Pancreas (tissue), 10 donors: ENCODE results near the gene CLDN4. TPM values are rescaled to one million over a fixed set of nuclear protein-coding genes. Genes with fewer than 3 reads are reported as not detected.

ENCODE experiments used
- ATAC-seq, 4 donors: fragments of 200-7000 bp; cut with Tn5 transposase; one replicate each; pipeline versions ENCODE4 v1.8.0 to v1.9.1; 2020; ENCODE audit warnings: mild to moderate bottlenecking in 4 of 4, moderate library complexity in 4 of 4
- DNase-seq, 6 donors: peaks; one replicate each; pipeline ENCODE4 v3.0.0-alpha.2; 2020
- FAIRE-seq: peaks from 2 replicates; lab custom pipeline; 2012; peaks lifted over from hg19 to GRCh38; lab: Jason Lieb, UNC
- H3K27ac ChIP-seq, 4 donors: fragments of 200-600 bp; sonication (generic); 1 replicate in 3 of 4; 2 replicates in 1 of 4; pipeline versions ENCODE4 v1.5.0 to v1.8.0; 2020
- H3K27me3 ChIP-seq, 4 donors: fragments of 200-600 bp; one replicate each; pipeline ENCODE4 v1.8.0; 2021
- H3K36me3 ChIP-seq, 3 donors: fragments of 200-600 bp; sonication (generic) in 1 of 3; one replicate each; pipeline versions ENCODE4 v1.5.0 to v1.8.0; 2020 to 2021
- H3K4me1 ChIP-seq, 3 donors: fragments of 200-600 bp; one replicate each; pipeline ENCODE4 v1.8.0; 2021
- H3K4me3 ChIP-seq, 4 donors: fragments of 200-600 bp; sonication (generic) in 2 of 4; one replicate each; pipeline versions ENCODE4 v1.5.0 to v1.8.0; 2020 to 2021
- H3K9me3 ChIP-seq, 4 donors: fragments of 200-600 bp; one replicate each; pipeline ENCODE4 v1.8.0; 2021
- CTCF ChIP-seq, 4 donors: fragments of 200-600 bp; sonication (generic) in 3 of 4; IDR thresholded peaks; one replicate each; pipeline versions ENCODE4 v1.5.0 to v1.8.0; 2021; ENCODE audit warnings: antibody characterized with exemption in 4 of 4
- WGBS, 2 donors: extraction: QIAGEN DNeasy Blood & Tissue Kit; methylation state at CpG; one replicate each; pipeline ENCODE4 v1.1.7; 2013; 5-methylcytosine and 5-hydroxymethylcytosine counted together
- intact Hi-C, 3 donors: fragments of 100-400 bp; cut with DNase I; formaldehyde crosslinking; loops; one replicate each; pipeline versions ENCODE4 v1.11.1 to v1.14.2; 2022
- polyA plus RNA-seq, 2 donors: library from polyadenylated mRNA; stranded (reverse); fragments of 200-250 nt; gene quantifications; one replicate each; pipeline ENCODE4 v1.2.3, GENCODE V29; 2013
- total RNA-seq, 6 donors: library from RNA; stranded (reverse); fragmentation: NEBNext Ultra II Directional in 4 of 6; extraction: Animal tissue kit (Norgen Biotek cat#: 25700) in 4 of 6; gene quantifications; one replicate each; pipeline versions ENCODE4 v1.2.1 to v1.2.4, GENCODE V29; 2021 to 2023
- donor health status: healthy with polysubstance abuse.
- donor health status: DM: no; HTN: no; CAD: no; lungs with moderate emphysema.
- donor health status: DM: no; HTN: no; CAD: no.
- donor health status: control.
- donor health status: control.
- donor health status: Bipolar disorder and iron deficiency.
- donor health status: DM: yes; HTN: yes; CAD: no.
- donor health status: DM: no; HTN: no; CAD: no.
- donor health status: DM: no; HTN: no; CAD: no.
- donor health status: DM: yes; HTN: yes; CAD: no.

Gene CLDN4
- total and polyA plus RNA-seq, 8 donors = 47.8 to 150 (median 71.9) TPM

- no peak for TF ChIP-seq CTCF (IDR thresholded peaks at IDR 0.05)
- intact Hi-C loops = loop anchor here in 2 of 3 donors (10.0 kb wide), 2 partner anchors 133 to 153 kb away; partner anchors contain the start of gene ELN (in 1 of the 2)
- WGBS, 2 donors = 78 to 90% methylated on average over 13 of the region's 13 CpGs
- Histone ChIP-seq H3K27ac (no peak overlapping the region), H3K4me1 (no peaks in the 10 kb centered on the region), H3K4me3 (no peak overlapping the region), H3K27me3 (no peaks in the 10 kb centered on the region), H3K36me3 (no peaks in the 10 kb centered on the region), H3K9me3 (no peaks in the 10 kb centered on the region)
- DNase-seq (peak in 1 of 6 donors; percentile 5), ATAC-seq (no peak), FAIRE-seq (no peak)
Observed at GRCh38 chr7:73872056-73872908, 41.5 kb downstream of the CLDN4 start.

- DNase-seq (no peak), ATAC-seq (no peak), FAIRE-seq (no peak)
- Histone ChIP-seq H3K4me1 (no peaks in the 10 kb centered on the region), H3K27me3 (no peaks in the 10 kb centered on the region), H3K27ac (no peak overlapping the region), H3K9me3 (no peaks in the 10 kb centered on the region), H3K36me3 (no peaks in the 10 kb centered on the region), H3K4me3 (no peak overlapping the region)
- no peak for TF ChIP-seq CTCF (IDR thresholded peaks at IDR 0.05)
- 91 to 94% methylated on average over 8 of the region's 8 CpGs for WGBS, 2 donors
- intact Hi-C loops = loop anchor here in 2 of 3 donors (10.0 kb wide), 2 partner anchors 128 to 148 kb away; partner anchors contain the start of gene ELN (in 1 of the 2)
Observed at GRCh38 chr7:73876361-73876760, 45.6 kb downstream of the CLDN4 start.

GRCh38 chr7:73876973-73877372 lies 46.2 kb downstream of the CLDN4 start:
- Histone ChIP-seq H3K27me3 (no peaks in the 10 kb centered on the region), H3K4me3 (no peak overlapping the region), H3K27ac (no peak overlapping the region), H3K4me1 (no peaks in the 10 kb centered on the region), H3K9me3 (no peaks in the 10 kb centered on the region), H3K36me3 (no peaks in the 10 kb centered on the region)
- 78 to 85% methylated on average over 12 of the region's 12 CpGs for WGBS, 2 donors
- intact Hi-C loops = loop anchor here in 2 of 3 donors (10.0 kb wide), 2 partner anchors 128 to 148 kb away; partner anchors contain the start of gene ELN (in 1 of the 2)
- peak in 1 of 6 donors; percentile 9 for DNase-seq
- no peak for FAIRE-seq
- ATAC-seq = no peak
- TF ChIP-seq CTCF (IDR thresholded peaks at IDR 0.05) = no peak

GRCh38 chr7:73879977-73880681 lies 49.3 kb downstream of the CLDN4 start:
- WGBS, 2 donors = 49 to 58% methylated on average over 18 of the region's 18 CpGs
- no peaks in the 10 kb centered on the region for H3K27me3 ChIP-seq
- H3K9me3 ChIP-seq = no peaks in the 10 kb centered on the region
- no peak for DNase-seq
- no peaks in the 10 kb centered on the region for H3K36me3 ChIP-seq
- H3K4me3 ChIP-seq = no peak overlapping the region
- no peak for FAIRE-seq
- H3K27ac ChIP-seq = no peak overlapping the region
- intact Hi-C loops = loop anchor here in 2 of 3 donors (10.0 kb wide), 2 partner anchors 125 to 145 kb away; partner anchors contain the start of gene ELN (in 1 of the 2)
- no peak for TF ChIP-seq CTCF (IDR thresholded peaks at IDR 0.05)
- peak in 1 of 4 donors; percentile 48 for ATAC-seq
- no peaks in the 10 kb centered on the region for H3K4me1 ChIP-seq
